Measurements from ENCODE around the gene HSD17B4. TPM values are rescaled to one million over a fixed set of nuclear protein-coding genes. Genes with fewer than 3 reads are reported as not detected.

HSD17B4 gene
- polyA plus RNA-seq, 1 experiment: 150 TPM

DNA sequence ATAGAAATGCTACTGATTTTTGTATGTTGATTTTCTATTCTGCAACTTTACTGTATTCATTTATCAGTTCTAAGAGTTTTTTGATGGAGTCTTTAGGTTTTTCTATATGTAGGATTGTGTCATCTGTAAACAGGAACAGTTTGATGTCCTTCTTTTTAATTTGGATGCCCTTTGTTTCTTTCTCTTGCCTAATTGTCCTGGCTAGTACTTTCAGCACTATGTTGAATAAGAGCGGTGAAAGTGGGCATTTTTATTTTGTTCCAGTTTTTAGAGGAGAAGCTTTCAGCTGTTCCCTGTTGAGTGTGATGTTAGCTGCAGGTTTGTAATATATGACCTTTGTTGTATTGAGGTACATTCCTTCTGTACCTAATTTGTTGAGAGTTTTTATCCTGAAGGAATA lies 13.3 kb downstream of the HSD17B4 start:
- Histone ChIP-seq H3K27ac (ENCODE audit: low read depth, low read length) (no peak overlapping the region), H3K27me3 (ENCODE audit: control insufficient read depth, insufficient read depth, low read length) (no peaks in the 10 kb centered on the region), H3K9me3 (ENCODE audit: control insufficient read depth, insufficient read depth, low read length) (peaks cover 5% of the 10 kb centered on the region), H3K4me3 (ENCODE audit: low read depth, low read length) (no peak overlapping the region)
- TF ChIP-seq CTCF (IDR thresholded peaks at IDR 0.05; ENCODE audit: low read depth, low read length): no peak
- CTCF ChIA-PET: no interaction called here
- no peak for DNase-seq (ENCODE audit: low read depth, low spot score)
- POLR2A ChIA-PET: no interaction called here

DNA sequence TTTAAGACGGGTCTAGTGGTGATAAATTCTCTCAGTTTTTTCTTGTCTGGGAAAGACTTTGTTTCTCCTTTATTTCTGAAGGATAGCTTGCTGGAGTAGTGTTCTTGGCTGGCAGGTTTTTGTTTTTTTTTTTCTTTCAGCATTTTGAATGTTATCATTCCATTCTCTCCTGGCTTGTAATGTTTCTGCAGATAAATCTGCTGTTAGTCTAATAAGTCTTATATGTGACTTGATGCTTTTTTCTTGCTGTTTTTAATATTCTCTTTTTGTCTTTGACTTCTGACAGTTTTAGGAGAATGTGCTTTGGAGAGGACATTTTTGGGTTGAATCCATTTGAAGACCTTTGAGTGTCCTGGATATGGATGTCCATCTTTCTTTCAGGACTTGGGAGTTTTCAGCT lies 16.0 kb downstream of the HSD17B4 start:
- ChIA-PET POLR2A (no interaction called here), CTCF (interaction anchor here (0.6 kb wide), 1 partner anchor 1281 kb away, joined by 4 read pairs; no protein-coding TSS in a partner anchor)
- no peak overlapping the region for H3K4me3 ChIP-seq (ENCODE audit: low read depth, low read length)
- no peak for DNase-seq (ENCODE audit: low read depth, low spot score)
- H3K27ac ChIP-seq (ENCODE audit: low read depth, low read length): no peak overlapping the region
- no peaks in the 10 kb centered on the region for H3K27me3 ChIP-seq (ENCODE audit: control insufficient read depth, insufficient read depth, low read length)
- peaks cover 5% of the 10 kb centered on the region for H3K9me3 ChIP-seq (ENCODE audit: control insufficient read depth, insufficient read depth, low read length)
- no peak for TF ChIP-seq CTCF (IDR thresholded peaks at IDR 0.05; ENCODE audit: low read depth, low read length)

- CTCF ChIA-PET: interaction anchor here (0.6 to 2.0 kb wide), 10 partner anchors 8 to 482 kb away, joined by 3 to 9 read pairs (median 3); partner anchors contain the start of gene DTWD2
Observed at GRCh38 chr5:119470105-119470763, 17.9 kb downstream of the HSD17B4 start.

GRCh38 chr5:119470851-119471451 lies 18.7 kb downstream of the HSD17B4 start:
- no peak overlapping the region for H3K4me3 ChIP-seq (ENCODE audit: low read depth, low read length)
- no peak overlapping the region for H3K27ac ChIP-seq (ENCODE audit: low read depth, low read length)
- H3K9me3 ChIP-seq (ENCODE audit: control insufficient read depth, insufficient read depth, low read length): peaks cover 5% of the 10 kb centered on the region
- peak; percentile 76 for TF ChIP-seq CTCF (IDR thresholded peaks at IDR 0.05; ENCODE audit: low read depth, low read length)
- ChIA-PET CTCF (interaction anchor here (0.6 to 2.0 kb wide), 11 partner anchors 9 to 1906 kb away, joined by 3 to 10 read pairs (median 3); partner anchors contain the start of gene DTWD2), POLR2A (no interaction called here)
- H3K27me3 ChIP-seq (ENCODE audit: control insufficient read depth, insufficient read depth, low read length): no peaks in the 10 kb centered on the region
- DNase-seq (ENCODE audit: low read depth, low spot score): no peak

More at GRCh38 chr5:119470105-119470763, 17.9 kb downstream of the HSD17B4 start:
- POLR2A ChIA-PET: no interaction called here
- no peak for TF ChIP-seq CTCF (IDR thresholded peaks at IDR 0.05; ENCODE audit: low read depth, low read length)
- no peaks in the 10 kb centered on the region for H3K27me3 ChIP-seq (ENCODE audit: control insufficient read depth, insufficient read depth, low read length)
- peaks cover 5% of the 10 kb centered on the region for H3K9me3 ChIP-seq (ENCODE audit: control insufficient read depth, insufficient read depth, low read length)
- H3K27ac ChIP-seq (ENCODE audit: low read depth, low read length): no peak overlapping the region
- H3K4me3 ChIP-seq (ENCODE audit: low read depth, low read length): no peak overlapping the region
- DNase-seq (ENCODE audit: low read depth, low spot score): no peak

- DNase-seq (ENCODE audit: low read depth, low spot score): no peak
- POLR2A ChIA-PET: no interaction called here
- H3K27ac ChIP-seq (ENCODE audit: low read depth, low read length): no peak overlapping the region
- TF ChIP-seq CTCF (IDR thresholded peaks at IDR 0.05; ENCODE audit: low read depth, low read length): no peak
- H3K4me3 ChIP-seq (ENCODE audit: low read depth, low read length): no peak overlapping the region
- H3K9me3 ChIP-seq (ENCODE audit: control insufficient read depth, insufficient read depth, low read length): peaks cover 5% of the 10 kb centered on the region
- CTCF ChIA-PET: interaction anchor here (0.6 to 1.4 kb wide), 3 partner anchors 75 to 485 kb away, joined by 3 to 4 read pairs (median 3); no protein-coding TSS in a partner anchor
- no peaks in the 10 kb centered on the region for H3K27me3 ChIP-seq (ENCODE audit: control insufficient read depth, insufficient read depth, low read length)
Observed at GRCh38 chr5:119473241-119473640, 20.9 kb downstream of the HSD17B4 start.

Measured in AG04450 (cell line).